HG03139 (cell line): ENCODE results near the gene MMP12.
"Not testable (repeated sequence)": the region's sequence is repeated elsewhere in the genome, so short reads cannot be mapped to it uniquely, and the experiment has no call there.

Source experiments
- ATAC-seq: cut with Tn5 transposase; IDR thresholded peaks from one replicate; pipeline ENCODE4 v1.9.1; 2021; ENCODE audit not compliant: unreplicated experiment

MMP12 gene

DNA sequence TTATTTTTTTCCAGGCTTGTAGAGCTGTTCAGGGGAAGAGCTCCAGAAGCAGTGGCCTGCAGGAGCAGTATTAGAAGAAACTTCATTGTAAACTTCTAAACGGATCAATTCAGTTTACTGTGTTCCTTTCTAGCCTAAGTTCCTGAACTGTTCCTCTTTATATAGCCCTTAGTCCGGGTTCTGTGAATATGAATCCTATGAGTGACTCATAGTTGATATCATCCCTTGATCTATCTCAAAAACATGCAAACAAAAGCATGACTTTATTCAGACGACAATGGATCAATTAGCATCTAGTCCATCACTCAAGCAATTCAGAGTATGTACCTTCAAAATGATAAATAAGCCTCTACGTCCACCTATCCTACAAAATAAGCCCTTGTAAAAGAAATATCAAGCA is at the start of gene MMP12:
Gene MMP12 (minus strand): TSS at position 131 of the 400 bp plus-strand sequence. CDS start 45 bp downstream, at position 86.
- no peak for ATAC-seq

DNA sequence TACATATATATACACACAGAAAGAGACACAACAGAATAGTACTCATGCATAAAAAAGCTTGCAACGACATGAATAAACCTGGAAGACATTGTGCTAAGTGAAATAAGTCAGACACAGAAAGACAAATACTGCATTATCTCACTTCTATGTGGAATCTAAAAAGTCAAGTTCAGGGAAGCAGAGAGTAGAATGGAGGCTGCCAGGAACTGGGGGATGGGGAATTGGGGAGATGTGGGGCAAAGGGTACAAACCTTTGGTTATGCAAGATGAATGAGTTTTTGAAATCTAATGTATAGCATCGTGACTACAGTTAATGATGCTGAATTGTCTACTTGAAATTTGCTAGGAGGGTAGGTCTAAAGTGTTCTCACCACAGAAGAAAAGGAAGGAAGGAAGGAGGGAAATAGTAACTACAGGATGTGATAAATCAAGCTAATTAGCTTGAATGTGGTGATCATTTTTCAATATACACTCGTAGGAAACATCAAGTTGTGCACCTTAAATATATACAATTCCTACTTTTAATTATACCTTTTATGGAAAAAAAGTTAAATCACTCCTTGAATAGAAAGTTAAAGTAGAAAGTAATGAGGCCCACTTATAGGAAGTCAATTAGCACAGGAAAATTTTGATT is 46.9 kb upstream of the MMP12 start:
- ATAC-seq, result no peak

DNA sequence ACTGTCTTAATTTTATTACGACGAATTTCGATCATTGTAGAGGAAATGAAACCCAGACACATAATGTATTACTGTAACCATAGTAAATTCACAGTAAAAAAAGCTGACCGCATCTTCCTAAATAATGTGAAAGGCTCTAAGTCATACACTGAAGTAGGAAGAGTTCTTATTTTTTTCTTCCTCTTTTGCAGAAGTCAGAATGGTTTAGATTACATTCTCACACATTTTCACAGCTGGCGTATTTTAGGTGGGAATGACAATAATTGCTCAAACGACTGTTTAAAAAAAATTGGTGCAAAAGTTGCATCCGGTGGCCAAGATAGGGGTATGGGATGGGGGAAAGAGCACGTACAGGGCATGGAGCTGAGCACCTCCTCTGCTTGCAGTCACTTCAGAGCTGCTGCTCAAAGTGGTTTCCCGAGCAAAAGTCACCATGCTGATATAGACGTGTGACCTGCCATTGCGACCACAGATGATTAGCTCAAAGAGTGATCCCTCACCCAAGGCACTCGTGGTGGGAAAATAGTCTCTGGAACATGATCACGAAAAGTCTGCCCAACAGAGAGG is 45.4 kb upstream of the MMP12 start:
- peak; percentile 91 for ATAC-seq

DNA sequence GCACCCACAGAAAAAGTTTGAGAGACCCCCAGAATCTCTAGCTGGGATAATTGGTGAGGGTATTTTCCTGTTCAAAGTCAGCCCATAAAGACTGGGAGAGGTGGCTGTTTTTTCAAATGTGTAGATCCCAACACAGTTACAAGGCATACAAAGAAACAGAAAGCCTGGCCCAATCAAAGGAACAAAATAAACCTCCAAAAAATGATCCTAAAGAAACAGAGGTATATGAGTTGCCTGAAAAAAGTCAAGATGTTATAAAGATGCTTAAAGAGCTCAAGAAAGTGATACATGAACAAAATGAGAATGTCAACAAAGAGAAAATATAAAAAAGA is 40.2 kb upstream of the MMP12 start:
- no peak for ATAC-seq

DNA sequence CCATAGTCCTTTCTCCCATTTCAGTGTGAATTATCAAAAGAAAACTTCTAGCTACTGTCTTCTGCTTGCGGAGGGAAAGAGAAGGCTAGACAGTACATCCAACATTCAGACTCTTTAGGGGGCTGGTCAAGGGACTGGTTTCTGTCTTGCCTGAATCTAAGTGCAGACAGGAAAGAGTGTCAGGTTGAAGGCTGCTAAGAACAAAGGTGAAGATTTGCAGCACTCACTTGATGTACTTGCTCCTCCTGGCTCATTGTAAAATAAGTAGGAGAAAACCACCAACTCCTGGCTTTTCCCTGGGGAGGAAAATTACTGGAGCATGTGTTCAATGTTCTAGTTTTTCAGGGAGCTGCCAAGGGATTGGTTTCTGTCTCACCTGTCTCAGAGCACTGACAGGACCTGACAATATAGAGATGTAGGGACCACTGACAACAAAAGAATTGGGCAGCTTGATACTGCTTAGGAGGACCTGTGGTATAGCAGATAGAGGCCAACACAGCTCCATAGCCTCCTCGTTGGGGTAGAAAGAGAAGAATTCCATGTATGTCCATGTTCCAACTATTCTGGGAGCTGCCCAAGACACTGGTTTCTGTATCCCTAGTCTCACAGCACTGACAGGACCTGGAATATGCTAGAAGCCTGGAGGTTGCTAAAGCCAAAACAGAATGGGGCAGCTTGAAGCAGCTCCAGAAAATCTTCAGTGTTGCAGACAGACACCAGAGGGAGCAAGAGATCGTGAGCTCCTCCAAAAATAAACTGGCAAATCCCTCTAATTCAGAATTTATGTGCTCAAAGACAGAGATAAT is 39.7 kb upstream of the MMP12 start:
- no peak for ATAC-seq

DNA sequence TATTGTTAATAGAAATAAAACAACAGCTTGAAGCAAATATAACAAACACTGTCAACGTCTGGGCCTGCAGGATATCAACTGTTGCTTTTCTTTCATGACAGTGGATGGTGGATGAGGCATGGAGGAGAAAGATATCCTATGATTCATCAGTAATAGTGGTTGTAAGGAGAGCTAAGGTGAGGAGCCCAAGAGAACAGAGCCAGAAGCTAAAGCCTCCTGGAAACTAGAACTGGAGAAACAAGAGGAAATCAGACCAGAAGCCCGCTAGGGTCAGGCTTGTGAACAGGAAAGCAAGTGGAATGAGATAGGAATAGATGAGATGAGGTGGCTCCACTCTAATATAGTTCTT is 37.7 kb upstream of the MMP12 start:
- no peak for ATAC-seq

DNA sequence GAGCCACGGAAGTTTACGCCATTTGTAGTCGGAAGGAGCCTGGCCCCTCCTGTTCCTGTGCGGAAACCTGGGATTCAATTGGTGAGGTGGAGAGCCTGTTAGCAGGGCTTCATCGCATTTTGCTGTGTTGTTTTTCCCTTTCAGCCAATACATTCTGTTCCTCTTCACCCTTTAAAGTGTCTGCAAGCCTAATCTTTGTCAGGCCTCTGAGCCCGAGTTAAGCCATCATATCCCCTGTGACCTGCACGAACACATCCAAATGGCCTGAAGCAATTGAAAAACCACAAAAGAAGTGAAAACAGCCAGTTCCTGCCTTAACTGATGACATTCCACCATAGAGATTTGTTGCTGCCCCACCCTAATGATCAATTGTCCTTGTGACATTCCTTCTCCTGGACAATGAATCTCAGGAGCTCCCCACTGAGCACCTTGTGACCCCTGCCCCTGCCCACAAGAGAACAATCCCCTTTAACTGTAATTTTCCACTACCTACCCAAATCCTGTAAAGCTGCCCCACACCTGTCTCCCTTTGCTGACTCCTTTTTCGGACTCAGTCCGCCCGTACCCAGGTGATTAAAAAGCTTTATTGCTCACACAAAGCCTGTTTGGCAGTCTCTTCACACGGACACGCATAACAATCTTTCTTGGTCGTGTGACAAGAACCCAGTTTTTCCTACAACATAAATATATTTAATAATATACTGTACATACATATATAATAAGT is 37.1 kb upstream of the MMP12 start:
- no peak for ATAC-seq

DNA sequence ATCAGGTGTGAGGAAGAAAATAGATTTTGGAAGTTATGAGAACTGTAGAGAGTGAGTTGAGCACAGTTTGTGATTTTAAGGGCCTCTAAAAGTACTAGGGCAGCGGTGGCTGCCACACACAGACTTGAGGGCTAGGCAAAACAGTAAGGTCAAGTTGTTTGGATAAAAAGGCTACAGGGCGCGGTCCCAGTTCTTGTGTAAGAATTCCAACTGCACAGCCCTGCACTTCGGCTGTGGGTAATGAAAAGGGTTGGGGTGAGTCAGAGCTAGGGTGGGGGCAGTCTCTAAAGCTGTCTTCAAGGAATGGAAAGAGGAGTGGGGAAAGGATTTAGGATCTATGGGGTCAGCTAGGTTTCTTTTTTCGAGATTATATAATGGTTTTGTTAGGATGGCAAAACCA is 31.1 kb upstream of the MMP12 start:
- ATAC-seq, result not testable (repeated sequence)

DNA sequence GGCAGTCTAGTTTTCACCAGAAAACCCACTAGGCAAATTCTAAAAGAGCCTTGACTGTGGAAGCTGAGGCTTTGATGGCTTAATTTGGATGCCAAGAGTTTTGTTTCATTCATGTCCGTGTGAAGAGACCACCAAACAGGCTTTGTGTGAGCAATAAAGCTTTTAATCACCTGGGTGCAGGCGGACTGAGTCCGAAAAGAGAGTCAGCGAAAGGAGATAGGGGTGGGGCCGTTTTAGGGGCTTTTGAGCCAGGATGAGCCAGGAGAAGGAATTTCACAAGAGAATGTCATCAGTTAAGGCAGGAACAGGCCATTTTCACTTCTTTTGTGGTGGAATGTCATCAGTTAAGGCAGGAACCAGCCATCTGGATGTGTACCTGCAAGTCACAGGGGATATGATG is 29.1 kb upstream of the MMP12 start:
- ATAC-seq, result not testable (repeated sequence)

DNA sequence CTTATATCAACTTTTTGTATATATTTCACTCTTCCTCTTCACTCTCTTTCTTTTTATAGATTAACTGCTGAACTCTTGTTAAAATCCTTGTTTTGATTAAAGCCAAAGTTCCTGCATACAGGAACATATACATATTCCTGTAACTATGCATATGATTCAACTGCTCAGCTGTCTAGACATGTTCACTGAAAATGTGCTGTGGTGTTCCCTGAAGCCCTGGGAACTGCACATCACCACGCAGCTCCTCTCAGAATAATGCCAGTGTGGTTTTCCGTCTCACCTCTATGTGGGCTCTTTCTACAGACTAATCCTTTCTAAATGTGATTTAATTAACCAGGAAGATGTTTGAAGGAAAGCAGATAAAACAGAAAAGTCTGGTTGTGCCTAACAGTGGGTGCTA is 25.6 kb upstream of the MMP12 start:
- no peak for ATAC-seq

DNA sequence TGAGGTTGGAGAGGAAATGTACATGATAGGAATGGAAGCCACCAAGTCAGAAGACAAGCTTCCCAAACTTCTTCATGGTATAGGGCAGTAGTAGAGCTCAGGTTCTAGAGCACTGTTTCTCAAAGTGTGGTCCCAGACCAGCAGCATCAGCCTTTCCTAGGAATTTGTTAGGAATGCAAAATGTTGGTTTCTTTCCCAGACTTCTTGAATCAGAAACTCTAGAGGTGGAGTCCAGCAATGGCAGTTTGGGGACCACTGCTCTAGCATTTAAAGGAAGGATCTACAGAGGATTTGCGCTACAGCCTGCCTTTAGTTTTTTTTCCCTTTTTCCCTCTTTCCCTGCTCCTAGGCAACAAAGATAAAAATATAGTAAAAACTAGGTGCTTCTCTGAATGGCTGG is 17.0 kb upstream of the MMP12 start:
- no peak for ATAC-seq

DNA sequence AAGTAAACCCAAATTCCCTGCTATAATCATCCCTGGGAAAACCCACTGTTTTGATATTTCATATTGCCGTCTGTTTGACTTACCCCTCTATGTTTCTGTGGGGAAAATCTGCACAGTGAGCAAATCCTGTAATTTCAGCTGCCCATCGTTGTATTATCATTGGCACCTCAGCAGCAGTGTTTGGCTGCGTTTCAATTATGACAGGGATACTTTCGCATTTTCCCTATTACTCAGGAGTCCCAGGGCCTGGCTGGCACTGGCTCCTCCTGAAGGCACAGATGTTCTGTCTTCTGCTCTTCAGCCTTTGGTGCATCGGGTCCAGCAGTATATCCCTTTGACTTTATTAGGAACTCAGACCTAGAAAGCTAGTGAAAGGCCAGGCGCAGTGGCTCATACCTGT is 12.2 kb upstream of the MMP12 start:
- ATAC-seq, result no peak

DNA sequence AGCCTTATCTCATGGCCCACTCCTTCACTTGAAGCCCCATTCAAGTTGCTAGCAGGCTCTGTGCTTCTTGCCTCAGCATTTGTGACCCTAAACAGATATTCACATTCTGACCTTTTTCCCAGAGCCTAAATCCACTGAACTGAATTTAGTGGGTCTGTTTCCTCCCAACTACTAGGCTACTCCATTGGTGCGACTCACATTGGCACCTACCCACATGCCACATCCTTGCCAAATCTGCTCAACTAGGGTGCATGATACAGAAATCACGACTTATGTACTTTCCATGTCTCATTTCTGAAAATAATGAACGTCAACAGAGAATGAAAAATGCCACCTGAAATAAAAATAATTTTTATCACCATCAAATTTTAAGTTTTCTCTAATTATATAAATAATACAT is 8.4 kb upstream of the MMP12 start:
- no peak for ATAC-seq

DNA sequence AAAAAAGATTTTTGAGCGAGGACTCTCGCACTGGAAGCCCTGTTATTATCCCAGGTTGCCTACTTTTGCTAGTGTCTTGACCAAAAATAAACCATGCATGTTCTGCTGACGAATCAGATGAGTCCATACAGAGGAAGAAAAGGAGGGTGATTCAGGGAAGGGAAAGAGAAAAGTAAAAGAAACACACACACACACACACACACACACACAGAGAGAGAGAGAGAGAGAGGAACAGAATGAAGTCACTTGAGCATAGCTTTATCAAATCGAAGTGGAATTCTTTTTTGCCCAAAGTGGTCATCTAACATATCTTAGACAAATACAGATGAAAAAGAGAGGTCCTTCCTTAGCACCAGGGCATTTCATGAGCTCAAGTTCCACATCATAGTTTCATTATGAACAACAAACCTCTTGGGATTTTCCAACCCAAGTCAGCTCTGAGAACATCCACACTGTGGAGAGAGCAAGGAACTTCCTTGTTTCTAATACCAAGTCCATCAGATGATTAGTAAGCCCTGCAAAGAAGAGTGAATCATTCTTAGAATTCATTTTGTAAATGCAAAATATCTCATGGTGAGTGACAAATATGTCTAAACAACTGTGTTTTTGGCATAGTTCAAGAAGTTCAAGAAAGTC is 7.7 kb upstream of the MMP12 start:
- no peak for ATAC-seq

DNA sequence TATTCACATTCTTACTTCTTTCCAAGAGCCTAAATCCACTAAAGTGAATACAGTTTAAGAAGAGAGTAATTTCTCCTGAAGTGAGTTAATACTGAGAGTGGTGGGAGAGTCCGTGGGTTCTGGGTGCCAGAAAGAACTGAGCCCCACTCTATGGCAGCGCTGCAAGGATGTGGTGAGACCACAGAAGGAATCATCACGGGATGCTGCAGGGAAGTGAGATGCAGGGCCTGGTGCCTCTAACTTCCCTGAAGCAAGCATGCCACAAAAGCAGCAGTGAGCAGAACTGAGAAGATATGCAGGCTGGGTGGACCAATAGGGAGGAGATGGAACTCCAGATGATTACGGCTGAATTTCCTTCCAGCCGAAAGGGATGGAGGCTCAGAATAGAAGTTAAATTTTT is 5.0 kb upstream of the MMP12 start:
- no peak for ATAC-seq

DNA sequence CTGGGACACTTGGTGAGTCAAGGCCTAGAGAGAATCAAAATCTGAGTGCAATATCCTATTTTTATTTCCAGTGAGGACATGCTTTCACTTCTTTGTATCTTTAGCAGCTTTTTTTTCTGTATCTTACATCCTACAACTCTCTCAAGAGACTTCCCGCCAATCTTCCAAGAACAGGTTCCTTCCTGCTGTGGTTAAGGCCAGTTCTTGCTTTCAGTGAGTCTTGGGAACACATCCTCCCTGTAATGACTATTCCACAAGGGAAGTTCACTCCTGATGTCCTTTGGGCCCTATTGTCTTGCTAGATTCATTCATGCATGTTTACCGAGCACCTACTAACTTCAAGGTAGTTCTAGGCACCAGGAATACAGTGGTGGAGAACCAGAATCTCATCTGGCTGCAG is 3.8 kb upstream of the MMP12 start:
- ATAC-seq, result no peak

DNA sequence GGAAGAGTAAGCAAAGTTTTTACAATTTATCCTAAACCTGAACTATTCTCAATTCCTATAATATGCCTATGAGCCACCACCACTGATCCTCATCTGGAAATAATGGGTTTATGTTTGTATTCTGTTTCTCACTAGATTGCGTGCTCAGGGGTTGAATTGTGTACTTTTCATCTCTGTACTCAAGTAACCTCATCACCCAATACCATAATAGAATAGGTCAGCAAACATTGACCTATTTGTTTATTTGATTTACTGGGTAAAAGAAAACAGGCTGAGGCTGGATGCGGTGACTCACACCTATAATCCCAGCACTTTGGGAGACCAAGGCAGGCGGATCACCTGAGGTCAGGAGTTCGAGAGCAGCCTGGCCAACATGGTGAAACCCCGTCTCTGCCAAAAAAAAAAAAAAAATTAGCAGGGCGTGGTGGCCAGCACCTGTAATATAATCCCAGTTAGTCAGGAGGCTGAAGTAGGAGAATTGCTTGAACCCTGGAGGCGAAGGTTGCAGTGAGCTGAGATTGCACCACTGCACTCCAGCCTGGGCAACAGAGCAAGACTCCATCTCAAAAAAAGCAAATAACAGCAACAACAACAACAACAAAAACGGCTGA is 5.3 kb downstream of the MMP12 start:
- not testable (repeated sequence) for ATAC-seq

DNA sequence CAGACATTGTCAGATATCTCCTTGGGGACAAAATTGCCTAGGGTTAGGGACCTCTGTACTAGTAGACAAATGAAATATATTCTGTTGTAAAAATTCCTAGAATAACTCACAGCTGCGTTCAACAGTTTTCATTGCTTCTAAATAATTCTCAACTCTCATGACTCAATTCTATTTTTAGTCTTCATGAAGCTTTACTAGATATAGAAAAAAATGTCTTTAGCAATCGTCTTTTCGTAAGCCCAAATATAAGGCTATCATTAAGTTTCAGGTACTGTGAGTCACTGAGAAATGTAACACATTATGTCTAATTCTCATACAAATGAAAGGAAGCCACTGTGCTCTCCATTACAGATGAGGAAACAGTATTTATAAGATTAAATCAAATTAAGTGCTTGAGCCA is 6.4 kb downstream of the MMP12 start:
- no peak for ATAC-seq

DNA sequence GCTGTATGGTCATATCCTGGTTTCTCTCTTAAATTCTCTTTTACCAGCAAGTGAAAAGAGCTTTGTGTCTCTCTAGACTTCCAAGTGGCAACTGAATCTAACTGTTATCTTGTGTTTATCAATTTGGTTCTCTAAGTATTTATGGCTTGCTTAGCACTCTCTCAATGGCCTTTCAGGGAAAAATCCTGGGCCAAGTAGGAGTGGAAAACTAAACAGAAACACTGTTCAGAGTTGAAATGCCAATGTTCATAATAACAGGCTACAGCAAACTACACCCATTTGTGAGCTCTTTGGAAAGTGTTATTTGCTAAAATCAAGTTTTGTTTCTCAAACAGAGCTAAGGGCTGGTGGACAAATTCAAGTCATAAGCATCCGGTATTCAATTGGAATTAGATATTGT is 10.1 kb downstream of the MMP12 start:
- no peak for ATAC-seq

DNA sequence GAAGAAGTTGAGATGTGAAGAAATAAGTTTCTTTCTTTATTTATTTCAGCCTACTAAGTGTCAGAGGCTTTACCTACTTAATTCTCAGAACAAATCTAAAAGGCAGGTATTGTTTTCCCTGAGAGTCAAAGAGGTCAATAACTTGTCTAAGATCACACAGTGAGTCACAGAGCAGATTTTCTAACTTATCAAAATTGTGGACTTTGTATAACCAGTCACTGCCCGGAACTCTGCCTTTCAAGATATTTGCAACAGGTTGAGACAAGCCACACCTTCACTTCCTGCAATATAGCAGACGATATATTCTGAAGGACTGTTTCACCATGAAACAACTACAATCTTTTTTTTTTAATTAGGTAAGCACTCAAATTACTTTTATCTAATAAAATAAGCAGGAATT is 20.8 kb downstream of the MMP12 start:
- ATAC-seq, result no peak

DNA sequence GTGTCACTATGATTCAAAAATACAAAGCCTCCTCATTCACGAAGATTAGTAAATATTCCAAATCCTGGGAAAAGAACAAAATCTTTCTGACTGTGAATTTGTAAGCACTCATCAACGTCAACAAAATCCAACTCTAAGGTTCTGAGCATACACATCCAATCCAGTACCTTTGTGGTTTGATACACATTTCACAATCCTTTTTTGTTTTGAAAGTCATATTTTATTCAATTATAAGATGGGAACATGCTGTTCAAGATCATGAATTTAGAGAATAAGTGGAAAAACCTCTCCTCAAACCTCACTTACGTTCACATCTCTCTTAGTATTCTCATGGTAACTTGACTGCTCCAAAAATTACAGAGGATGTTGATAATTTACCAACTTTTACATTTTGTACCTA is 21.7 kb downstream of the MMP12 start:
- no peak for ATAC-seq
